Endodermal cell (in vitro differentiated cells): ENCODE results near the gene TMEM62. TPM values are rescaled to one million over a fixed set of nuclear protein-coding genes. Genes with fewer than 3 reads are reported as not detected.
"Not testable (repeated sequence)": the region's sequence is repeated elsewhere in the genome, so short reads cannot be mapped to it uniquely, and the experiment has no call there.

Experiments used
- DNase-seq: peaks from one replicate; pipeline ENCODE4 v3.0.0-alpha.2; 2017
- H3K27ac ChIP-seq: 2 replicates; pipeline ENCODE4 v1.5.1; 2013; ENCODE audit warnings: mild to moderate bottlenecking, low read depth, low read length, moderate library complexity
- H3K27me3 ChIP-seq: 2 replicates; pipeline ENCODE4 v1.6.1; 2013; ENCODE audit warnings: mild to moderate bottlenecking, low read length, moderate library complexity; ENCODE audit not compliant: insufficient read depth, control insufficient read depth, poor library complexity, severe bottlenecking
- H3K36me3 ChIP-seq: 2 replicates; pipeline ENCODE4 v1.7.0; 2013; ENCODE audit warnings: mild to moderate bottlenecking, low read length, moderate library complexity; ENCODE audit not compliant: control insufficient read depth, insufficient read depth
- H3K4me1 ChIP-seq: one replicate; pipeline ENCODE4 v1.7.0; 2013; ENCODE audit warnings: low read length; ENCODE audit not compliant: control insufficient read depth, insufficient read depth
- H3K4me3 ChIP-seq: 2 replicates; pipeline ENCODE4 v1.5.1; 2013; ENCODE audit warnings: mild to moderate bottlenecking, low read length, moderate library complexity
- H3K9ac ChIP-seq: 2 replicates; pipeline ENCODE4 v1.6.1; 2013; ENCODE audit warnings: mild to moderate bottlenecking, low read length, moderate library complexity; ENCODE audit not compliant: poor library complexity, severe bottlenecking; ENCODE audit errors: extremely low read depth
- H3K9me3 ChIP-seq: 2 replicates; pipeline ENCODE4 v1.6.1; 2013; ENCODE audit warnings: mild to moderate bottlenecking, low read length, moderate library complexity; ENCODE audit not compliant: control insufficient read depth
- H3K27ac Mint-ChIP-seq: 2 replicates; pipeline ENCODE4 v1.8.0; 2020; ENCODE audit warnings: mixed read lengths
- H3K27me3 Mint-ChIP-seq: 2 replicates; pipeline ENCODE4 v1.8.0; 2021; ENCODE audit warnings: mild to moderate bottlenecking, mixed read lengths; ENCODE audit not compliant: insufficient read depth
- H3K36me3 Mint-ChIP-seq: 2 replicates; pipeline ENCODE4 v1.8.0; 2020; ENCODE audit warnings: low read depth, mixed read lengths
- H3K4me1 Mint-ChIP-seq: 2 replicates; pipeline ENCODE4 v1.8.0; 2020; ENCODE audit warnings: mixed read lengths
- H3K4me3 Mint-ChIP-seq: 2 replicates; pipeline ENCODE4 v1.8.0; 2020; ENCODE audit warnings: mild to moderate bottlenecking, moderate library complexity, mixed read lengths
- H3K9me3 Mint-ChIP-seq: 2 replicates; pipeline ENCODE4 v1.8.0; 2020; ENCODE audit warnings: mild to moderate bottlenecking, mixed read lengths
- CTCF ChIP-seq: fragments of 200-600 bp; sonication (generic); conservative IDR thresholded peaks from 2 replicates; pipeline ENCODE4 v1.5.0; 2021; ENCODE audit warnings: antibody characterized with exemption, mild to moderate bottlenecking
- WGBS, 2 experiments: methylation state at CpG; one replicate each; pipeline versions ENCODE4 v1.1.5 to v1.1.7; 2013; ENCODE audit warnings: missing lambda C conversion rate in 2 of 2, mixed read lengths in 1 of 2; ENCODE audit not compliant: insufficient coverage in 1 of 2, insufficient read length in 1 of 2; 5-methylcytosine and 5-hydroxymethylcytosine counted together
- total RNA-seq, 2 donors: library from RNA; stranded (reverse); fragmentation: NEBNext Ultra II Directional in 1 of 2; extraction: Animal tissue kit (Norgen Biotek cat#: 25700) in 1 of 2; gene quantifications; 2 replicates in 1 of 2; 3 replicates in 1 of 2; pipeline ENCODE4 v1.2.1, GENCODE V29; 2021

Gene TMEM62
- total RNA-seq, 2 donors from 2014 or later = 8.1 to 10.2 TPM

GRCh38 chr15:43220991-43221403 is 87.6 kb downstream of the TMEM62 start, which contains the start of gene EPB42:
Gene EPB42, minus strand, starts transcription at chr15:43221018. Its CDS starts 193 bp downstream, at chr15:43220825.
- 84 to 86% methylated on average over 3 of the region's 3 CpGs for WGBS, 2 experiments

GRCh38 chr15:43221422-43221821 is 88.0 kb downstream of the TMEM62 start:
- no peaks in the 10 kb centered on the region for H3K27me3 ChIP-seq
- H3K36me3 ChIP-seq = no peaks in the 10 kb centered on the region
- 100% methylated on average over 1 of the region's 1 CpG; no CpG with 5 or more reads in 1 of the 2 experiments for WGBS, 2 experiments
- H3K4me3 ChIP-seq = no peak overlapping the region
- H3K36me3 Mint-ChIP-seq = no peaks in the 10 kb centered on the region
- H3K27ac ChIP-seq = no peak overlapping the region
- no peak overlapping the region for H3K9ac ChIP-seq
- H3K4me3 Mint-ChIP-seq = no peak overlapping the region
- H3K9me3 Mint-ChIP-seq = no peaks in the 10 kb centered on the region
- no peaks in the 10 kb centered on the region for H3K9me3 ChIP-seq
- DNase-seq = no peak
- H3K4me1 Mint-ChIP-seq = peaks cover 5% of the 10 kb centered on the region
- no peaks in the 10 kb centered on the region for H3K4me1 ChIP-seq
- peaks cover 3% of the 10 kb centered on the region for H3K27me3 Mint-ChIP-seq
- no peak for TF ChIP-seq CTCF
- H3K27ac Mint-ChIP-seq = no peak overlapping the region

More at GRCh38 chr15:43220991-43221403, 87.6 kb downstream of the TMEM62 start, which contains the start of gene EPB42:
- H3K4me3 ChIP-seq = no peak within 1 kb of the TSS
- Mint-ChIP-seq H3K27me3 (peaks cover 3% of the 10 kb centered on the region), H3K4me1 (peaks cover 5% of the 10 kb centered on the region), H3K36me3 (no peaks in the 10 kb centered on the region), H3K27ac (no peak within 1 kb of the TSS), H3K9me3 (no peaks in the 10 kb centered on the region), H3K4me3 (no peak within 1 kb of the TSS)
- no peaks in the 10 kb centered on the region for H3K9me3 ChIP-seq
- no peaks in the 10 kb centered on the region for H3K27me3 ChIP-seq
- TF ChIP-seq CTCF = no peak
- H3K36me3 ChIP-seq = no peaks in the 10 kb centered on the region
- H3K4me1 ChIP-seq = no peaks in the 10 kb centered on the region
- no peak for DNase-seq
- H3K27ac ChIP-seq = no peak within 1 kb of the TSS
- no peak within 1 kb of the TSS for H3K9ac ChIP-seq

GRCh38 chr15:43225201-43225949 is 92.0 kb downstream of the TMEM62 start:
- peaks cover 4% of the 10 kb centered on the region for H3K9me3 Mint-ChIP-seq
- Histone ChIP-seq H3K4me1 (no peaks in the 10 kb centered on the region), H3K9me3 (no peaks in the 10 kb centered on the region), H3K36me3 (no peaks in the 10 kb centered on the region), H3K9ac (no peak overlapping the region), H3K27ac (no peak overlapping the region), H3K27me3 (no peaks in the 10 kb centered on the region), H3K4me3 (no peak overlapping the region)
- H3K4me3 Mint-ChIP-seq = no peak overlapping the region
- no peak overlapping the region for H3K27ac Mint-ChIP-seq
- no peaks in the 10 kb centered on the region for H3K36me3 Mint-ChIP-seq
- DNase-seq = peak; percentile 76
- TF ChIP-seq CTCF = peak; percentile 86
- H3K27me3 Mint-ChIP-seq = peaks cover 14% of the 10 kb centered on the region
- WGBS, 2 experiments = 49 to 57% methylated on average over 15 to 16 of the region's 16 CpGs
- no peaks in the 10 kb centered on the region for H3K4me1 Mint-ChIP-seq

- not testable (repeated sequence) for H3K9me3 ChIP-seq, H3K27ac Mint-ChIP-seq, H3K27ac ChIP-seq, H3K4me3 ChIP-seq, H3K4me3 Mint-ChIP-seq, H3K36me3 Mint-ChIP-seq, H3K9ac ChIP-seq, H3K4me1 ChIP-seq, H3K9me3 Mint-ChIP-seq, H3K36me3 ChIP-seq, H3K27me3 ChIP-seq, H3K4me1 Mint-ChIP-seq, DNase-seq
- WGBS, 2 experiments = 94 to 99% methylated on average over 12 of the region's 12 CpGs
- H3K27me3 Mint-ChIP-seq = peaks cover 15% of the 10 kb centered on the region
These were observed 92.5 kb downstream of the TMEM62 start for GRCh38 chr15:43225950-43226255.
